HepG2 (cell line): ENCODE measurements around the gene VWA2. TPM values are rescaled to one million over a fixed set of nuclear protein-coding genes. Genes with fewer than 3 reads are reported as not detected.

Source experiments
- ATAC-seq: fragments of 200-7000 bp; cut with Tn5 transposase; 3 replicates; pipeline ENCODE4 v1.9.1; 2020; ENCODE audit warnings: mild to moderate bottlenecking, moderate library complexity
- BruUV-seq: library from RNA; stranded (reverse); fragments of 400-500 nt; replicated peaks from 2 replicates; lab custom pipeline; 2021; lab: Mats Ljungman, UMichigan
- CTCF ChIA-PET: fragments of 300-600 bp; formaldehyde crosslinking; extraction: SDS; loops from one replicate; lab custom pipeline; 2021; ENCODE audit warnings: low total read pairs, inconsistent platforms, low intra/inter-chr PET ratio; lab: Yijun Ruan, JAX
- POLR2A ChIA-PET: fragments of 350-600 bp; sonication (Branson Sonifier 250); formaldehyde crosslinking; loops from one replicate; lab custom pipeline; 2020; ENCODE audit warnings: antibody characterized with exemption, inconsistent platforms; lab: Yijun Ruan, JAX
- DNase-seq: peaks from one replicate; pipeline ENCODE4 v3.0.0-alpha.2; 2015; ENCODE audit warnings: low spot score
- FAIRE-seq: peaks from 3 replicates; lab custom pipeline; 2011; peaks lifted over from hg19 to GRCh38; lab: Jason Lieb, UNC
- H2AFZ ChIP-seq: one replicate; pipeline ENCODE4 v1.6.1; 2011; ENCODE audit warnings: low read length, inconsistent platforms
- H3K27ac ChIP-seq: fragments of 300-600 bp; 3 replicates; pipeline ENCODE4 v1.8.0; 2011; ENCODE audit warnings: mixed run types, mild to moderate bottlenecking, mixed read lengths, low read length, inconsistent platforms; ENCODE audit not compliant: insufficient read depth; ENCODE audit errors: extremely low read length
- H3K27me3 ChIP-seq, 2 experiments: fragments of 200-600 bp in 1 of 2; 2 replicates in 1 of 2; 3 replicates in 1 of 2; pipeline versions ENCODE4 v1.6.0 to v1.8.0; 2011; ENCODE audit warnings: low read length in 2 of 2, mild to moderate bottlenecking in 2 of 2, moderate library complexity in 2 of 2, inconsistent platforms in 1 of 2; ENCODE audit not compliant: insufficient read depth in 2 of 2, control insufficient read depth in 1 of 2
- H3K36me3 ChIP-seq, 2 experiments: fragments of 200-600 bp in 1 of 2; replicated peaks in 1 of 2; 2 replicates in 1 of 2; 3 replicates in 1 of 2; pipeline versions ENCODE4 v1.5.1 to v1.8.0; 2011; ENCODE audit warnings: low read length in 2 of 2, inconsistent platforms in 1 of 2; ENCODE audit not compliant: insufficient read depth in 2 of 2, control insufficient read depth in 1 of 2
- H3K4me1 ChIP-seq: 2 replicates; pipeline ENCODE4 v1.5.1; 2012; ENCODE audit warnings: low read length, inconsistent platforms; ENCODE audit not compliant: insufficient read depth
- H3K4me2 ChIP-seq: 2 replicates; pipeline ENCODE4 v1.6.0; 2011; ENCODE audit warnings: low read depth, low read length, inconsistent platforms
- H3K4me3 ChIP-seq, 3 experiments: fragments of 200-600 bp in 1 of 3; sonication (generic), shearing (Covaris generic) in 1 of 3; replicated peaks in 1 of 3; 2 replicates each; pipeline ENCODE4 v1.5.1; 2011 to 2016; ENCODE audit warnings: low read length in 3 of 3, inconsistent platforms in 2 of 3, low read depth in 2 of 3, mild to moderate bottlenecking in 2 of 3, control low read depth in 1 of 3, mixed read lengths in 1 of 3; ENCODE audit not compliant: insufficient read depth in 1 of 3
- H3K79me2 ChIP-seq: one replicate; pipeline ENCODE4 v1.6.1; 2011; ENCODE audit warnings: low read length, inconsistent platforms; ENCODE audit not compliant: insufficient read depth
- H3K9ac ChIP-seq: 2 replicates; pipeline ENCODE4 v1.6.0; 2011; ENCODE audit warnings: mild to moderate bottlenecking, low read depth, low read length, inconsistent platforms; ENCODE audit not compliant: insufficient read depth
- H3K9me3 ChIP-seq: 2 replicates; pipeline ENCODE4 v1.5.1; 2012; ENCODE audit warnings: mild to moderate bottlenecking, low read length
- H4K20me1 ChIP-seq: 2 replicates; pipeline ENCODE4 v1.6.0; 2011; ENCODE audit warnings: inconsistent platforms, mild to moderate bottlenecking, low read length, moderate library complexity; ENCODE audit not compliant: insufficient read depth
- CHD4 ChIP-seq: fragments of 200-600 bp; sonication (generic); IDR thresholded peaks from 2 replicates; pipeline ENCODE4 v1.7.0; 2017; ENCODE audit warnings: mild to moderate bottlenecking, low read length, borderline replicate concordance
- NAIF1 ChIP-seq: sonication (generic); formaldehyde crosslinking; IDR thresholded peaks from 2 replicates; pipeline ENCODE4 v1.5.0; 2020; ENCODE audit warnings: mild to moderate bottlenecking, missing genetic modification reagents, borderline replicate concordance
- NCOR1 ChIP-seq: fragments of 200-600 bp; sonication (generic); IDR thresholded peaks from 2 replicates; pipeline ENCODE4 v1.7.0; 2017; ENCODE audit warnings: antibody characterized with exemption, low read length, borderline replicate concordance
- PAX8 ChIP-seq: sonication (generic); formaldehyde crosslinking; IDR thresholded peaks from 2 replicates; pipeline ENCODE4 v1.8.0; 2022; ENCODE audit warnings: mild to moderate bottlenecking, missing genetic modification reagents, borderline replicate concordance
- RAD51 ChIP-seq: fragments of 450-650 bp; IDR thresholded peaks from 2 replicates; pipeline ENCODE4 v1.6.1; 2016; ENCODE audit warnings: borderline replicate concordance
- RCOR2 ChIP-seq: IDR thresholded peaks from 2 replicates; pipeline ENCODE4 v1.6.1; 2016; ENCODE audit warnings: missing biosample characterization, missing genetic modification reagents
- RFX1 ChIP-seq: fragments of 450-650 bp; IDR thresholded peaks from 2 replicates; pipeline ENCODE4 v1.6.1; 2017
- RFXANK ChIP-seq: IDR thresholded peaks from 2 replicates; pipeline ENCODE4 v1.6.1; 2016
- ZBTB14 ChIP-seq: sonication (generic); formaldehyde crosslinking; IDR thresholded peaks from 2 replicates; pipeline ENCODE4 v1.4.0; 2020; ENCODE audit warnings: missing genetic modification reagents
- ZMYM4 ChIP-seq: sonication (generic); formaldehyde crosslinking; IDR thresholded peaks from 2 replicates; pipeline ENCODE4 v1.8.1; 2023; ENCODE audit warnings: mild to moderate bottlenecking, missing genetic modification reagents
- ZNF274 ChIP-seq: sonication (generic); formaldehyde crosslinking; IDR thresholded peaks from 2 replicates; pipeline ENCODE4 v1.5.1; 2020; ENCODE audit warnings: mild to moderate bottlenecking, missing genetic modification reagents
- ZNF333 ChIP-seq: sonication (generic); formaldehyde crosslinking; IDR thresholded peaks from 2 replicates; pipeline ENCODE4 v1.4.0; 2020; ENCODE audit warnings: mild to moderate bottlenecking, missing genetic modification reagents, borderline replicate concordance
- ZNF749 ChIP-seq: sonication (generic); formaldehyde crosslinking; IDR thresholded peaks from 2 replicates; pipeline ENCODE4 v1.8.0; 2022; ENCODE audit warnings: mild to moderate bottlenecking, missing genetic modification reagents, moderate library complexity, borderline replicate concordance
- WGBS: methylation state at CpG from one replicate; pipeline ENCODE4 v1.1.6; 2017; ENCODE audit warnings: low lambda C conversion rate; 5-methylcytosine and 5-hydroxymethylcytosine counted together
- in situ Hi-C: cut with HindIII; loops from 2 replicates; pipeline ENCODE4 v1.10.0; 2017; ENCODE audit warnings: low pct_unique_long_range_greater_than_20kb; ENCODE audit not compliant: extremely low pct_ligation_motif_present
- intact Hi-C: fragments of 100-400 bp; cut with micrococcal nuclease; formaldehyde crosslinking; loops from one replicate; pipeline ENCODE4 v1.10.0; 2022; ENCODE audit not compliant: unreplicated experiment
- polyA plus RNA-seq, 8 experiments: library from polyadenylated mRNA; depleted of rRNA in 3 of 8; stranded (reverse) in 7 of 8; unstranded in 1 of 8; fragments of >200 nt; fragmentation: Illumina TruSeq in 4 of 8; extraction: Trizol in 4 of 8; gene quantifications; 2 replicates each; pipeline versions ENCODE4 v1.2.1 to v1.2.3, GENCODE V29; 2011 to 2016; ENCODE audit warnings: low read depth in 4 of 8, missing spikeins in 1 of 8, mixed read lengths in 1 of 8; ENCODE audit not compliant: insufficient read depth in 1 of 8
- total RNA-seq, 5 experiments: library from RNA; depleted of rRNA; stranded (reverse); fragments of >200 nt; fragmentation: Illumina TruSeq; extraction: Trizol; gene quantifications; 2 replicates each; pipeline ENCODE4 v1.2.3, GENCODE V29; 2016; ENCODE audit warnings: low read depth in 1 of 5
- TF ChIP-seq, protein P1 (sequence below): sonication (generic); formaldehyde crosslinking; IDR thresholded peaks from 2 replicates; pipeline ENCODE4 v1.8.1; 2022; ENCODE audit warnings: low read depth, mild to moderate bottlenecking, missing genetic modification reagents

Gene VWA2
- total and polyA plus RNA-seq, 2 of the 13 experiments (the other 11 are each of a cell fraction or from before 2014, with no cell fraction given) = not detected

GRCh38 chr10:114295393-114295792 is 56.3 kb downstream of the VWA2 start:
- DNase-seq (no peak), FAIRE-seq (no peak), ATAC-seq (no peak)
- CTCF ChIA-PET = no interaction called here
- H3K4me3 ChIP-seq = no peak overlapping the region
- POLR2A ChIA-PET = no interaction called here
- H2AFZ ChIP-seq = no peak overlapping the region
- no peaks in the 10 kb centered on the region for H4K20me1 ChIP-seq
- in situ Hi-C loops = no loop called here
- 0% methylated on average over 1 of the region's 1 CpG for WGBS
- H3K4me1 ChIP-seq = no peaks in the 10 kb centered on the region
- intact Hi-C loops = no loop called here
- H3K27ac ChIP-seq = no peak overlapping the region
- H3K4me2 ChIP-seq = no peak overlapping the region
- H3K9me3 ChIP-seq = peaks cover 18% of the 10 kb centered on the region
- no peaks in the 10 kb centered on the region for H3K79me2 ChIP-seq
- peaks cover 0 to 5% of the 10 kb centered on the region in 2 experiments; a peak in 1 of 5 replicates for H3K27me3 ChIP-seq
- TF ChIP-seq, protein P1, sequence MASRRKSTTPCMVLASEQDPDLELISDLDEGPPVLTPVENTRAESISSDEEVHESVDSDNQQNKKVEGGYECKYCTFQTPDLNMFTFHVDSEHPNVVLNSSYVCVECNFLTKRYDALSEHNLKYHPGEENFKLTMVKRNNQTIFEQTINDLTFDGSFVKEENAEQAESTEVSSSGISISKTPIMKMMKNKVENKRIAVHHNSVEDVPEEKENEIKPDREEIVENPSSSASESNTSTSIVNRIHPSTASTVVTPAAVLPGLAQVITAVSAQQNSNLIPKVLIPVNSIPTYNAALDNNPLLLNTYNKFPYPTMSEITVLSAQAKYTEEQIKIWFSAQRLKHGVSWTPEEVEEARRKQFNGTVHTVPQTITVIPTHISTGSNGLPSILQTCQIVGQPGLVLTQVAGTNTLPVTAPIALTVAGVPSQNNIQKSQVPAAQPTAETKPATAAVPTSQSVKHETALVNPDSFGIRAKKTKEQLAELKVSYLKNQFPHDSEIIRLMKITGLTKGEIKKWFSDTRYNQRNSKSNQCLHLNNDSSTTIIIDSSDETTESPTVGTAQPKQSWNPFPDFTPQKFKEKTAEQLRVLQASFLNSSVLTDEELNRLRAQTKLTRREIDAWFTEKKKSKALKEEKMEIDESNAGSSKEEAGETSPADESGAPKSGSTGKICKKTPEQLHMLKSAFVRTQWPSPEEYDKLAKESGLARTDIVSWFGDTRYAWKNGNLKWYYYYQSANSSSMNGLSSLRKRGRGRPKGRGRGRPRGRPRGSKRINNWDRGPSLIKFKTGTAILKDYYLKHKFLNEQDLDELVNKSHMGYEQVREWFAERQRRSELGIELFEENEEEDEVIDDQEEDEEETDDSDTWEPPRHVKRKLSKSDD (CRISPR knock-in tag) = no peak
- TF ChIP-seq ZNF274 = no peak
- no peak for TF ChIP-seq ZNF749
- no peak for TF ChIP-seq RCOR2 (CRISPR knock-in tag)
- BruUV-seq = no TSS peak
- H3K36me3 ChIP-seq = no peaks in the 10 kb centered on the region; a peak in 1 of 5 replicates
- no peak overlapping the region for H3K9ac ChIP-seq

- H3K27ac ChIP-seq = no peak overlapping the region
- in situ Hi-C loops (no loop called here), intact Hi-C loops (no loop called here)
- BruUV-seq = no TSS peak
- H3K4me2 ChIP-seq = no peak overlapping the region
- H3K27me3 ChIP-seq = peaks cover 0 to 21% of the 10 kb centered on the region in 2 experiments; a peak in 1 of 5 replicates
- 39% methylated on average over 7 of the region's 14 CpGs for WGBS
- H3K4me1 ChIP-seq = no peaks in the 10 kb centered on the region
- H3K4me3 ChIP-seq = no peak overlapping the region
- H2AFZ ChIP-seq = no peak overlapping the region
- no peaks in the 10 kb centered on the region for H3K79me2 ChIP-seq
- DNase-seq (no peak), FAIRE-seq (no peak), ATAC-seq (no peak)
- no peaks in the 10 kb centered on the region; a peak in 1 of 5 replicates for H3K36me3 ChIP-seq
- H4K20me1 ChIP-seq = no peaks in the 10 kb centered on the region
- ChIA-PET POLR2A (no interaction called here), CTCF (no interaction called here)
- H3K9ac ChIP-seq = no peak overlapping the region
- H3K9me3 ChIP-seq = peaks cover 18% of the 10 kb centered on the region
- no peak for TF ChIP-seq ZMYM4 (CRISPR knock-in tag)
- TF ChIP-seq RAD51 = no peak
- TF ChIP-seq CHD4 = no peak
- no peak for TF ChIP-seq NCOR1
- no peak for TF ChIP-seq NAIF1
- TF ChIP-seq RFX1 = no peak
- no peak for TF ChIP-seq PAX8 (CRISPR knock-in tag)
- TF ChIP-seq ZBTB14 (CRISPR knock-in tag) = no peak
- TF ChIP-seq RFXANK (CRISPR knock-in tag) = no peak
- TF ChIP-seq ZNF333 (CRISPR knock-in tag) = no peak
Observed at GRCh38 chr10:114297136-114297705, 58.2 kb downstream of the VWA2 start.
